Cardiac septum (tissue), 1 donor: ENCODE measurements around the gene TOGARAM2. TPM values are rescaled to one million over a fixed set of nuclear protein-coding genes. Genes with fewer than 3 reads are reported as not detected.
A peak's percentile ranks its signal among the peaks of the same experiment; 100 is the strongest.

Experiments used
- DNase-seq: peaks from one replicate; pipeline ENCODE4 v3.0.0-alpha.2; 2020; ENCODE audit warnings: low spot score
- intact Hi-C: fragments of 100-400 bp; cut with DNase I; formaldehyde crosslinking; loops from one replicate; pipeline ENCODE4 v1.14.0; 2022
- total RNA-seq: library from RNA; stranded (reverse); fragmentation: NEBNext Ultra II Directional; extraction: Animal tissue kit (Norgen Biotek cat#: 25700); gene quantifications from one replicate; pipeline ENCODE4 v1.2.1, GENCODE V29; 2021
- donor health status: DM: no; HTN: no; CAD: no.

TOGARAM2 gene
- total RNA-seq, 1 donor from 2014 or later = 0.48 TPM

- no peak for DNase-seq
- intact Hi-C loops = no loop called here
Observed at GRCh38 chr2:28995765-28996750, 15.0 kb downstream of the TOGARAM2 start.

GRCh38 chr2:28997237-28997846 is 16.2 kb downstream of the TOGARAM2 start:
- DNase-seq = no peak
- intact Hi-C loops = no loop called here

- intact Hi-C loops = no loop called here
Observed at GRCh38 chr2:28997847-28998735, 17.0 kb downstream of the TOGARAM2 start.

GRCh38 chr2:29000481-29000880 is 19.4 kb downstream of the TOGARAM2 start:
- intact Hi-C loops = no loop called here
- peak; percentile 85 for DNase-seq

More at GRCh38 chr2:28997847-28998735, 17.0 kb downstream of the TOGARAM2 start:
- no peak for DNase-seq

- DNase-seq = no peak
- intact Hi-C loops = no loop called here
Observed at GRCh38 chr2:29000956-29001355, 19.9 kb downstream of the TOGARAM2 start.

- intact Hi-C loops = no loop called here
- DNase-seq = no peak
Observed at GRCh38 chr2:29001806-29002205, 20.7 kb downstream of the TOGARAM2 start.

GRCh38 chr2:29004755-29005154 is 23.7 kb downstream of the TOGARAM2 start:
- intact Hi-C loops = no loop called here
- DNase-seq = no peak

- intact Hi-C loops = no loop called here
- DNase-seq = no peak
Observed at GRCh38 chr2:29005331-29005730, 24.2 kb downstream of the TOGARAM2 start.

- no peak for DNase-seq
Observed at GRCh38 chr2:29006092-29006979, 25.2 kb downstream of the TOGARAM2 start.

GRCh38 chr2:29006980-29007301 is 25.8 kb downstream of the TOGARAM2 start:
- intact Hi-C loops = no loop called here
- DNase-seq = no peak

More at GRCh38 chr2:29006092-29006979, 25.2 kb downstream of the TOGARAM2 start:
- intact Hi-C loops = no loop called here

GRCh38 chr2:29009270-29009669 is 28.2 kb downstream of the TOGARAM2 start:
- no peak for DNase-seq
- intact Hi-C loops = no loop called here

- intact Hi-C loops = loop anchor here (5.0 kb wide), 1 partner anchor 107 kb away; the partner anchor contains the start of gene CLIP4
- no peak for DNase-seq
Observed at GRCh38 chr2:29009711-29010677, 28.9 kb downstream of the TOGARAM2 start.

GRCh38 chr2:29010946-29011345 is 29.8 kb downstream of the TOGARAM2 start:
- DNase-seq = no peak
- intact Hi-C loops = loop anchor here (5.0 kb wide), 1 partner anchor 106 kb away; the partner anchor contains the start of gene CLIP4

- peak; percentile 85 for DNase-seq
- intact Hi-C loops = loop anchor here (5.0 kb wide), 1 partner anchor 106 kb away; the partner anchor contains the start of gene CLIP4
Observed at GRCh38 chr2:29011418-29012060, 30.4 kb downstream of the TOGARAM2 start.

GRCh38 chr2:29012211-29012681 is 31.1 kb downstream of the TOGARAM2 start:
- intact Hi-C loops = loop anchor here (5.0 kb wide), 1 partner anchor 105 kb away; the partner anchor contains the start of gene CLIP4
- DNase-seq = peak; percentile 81

GRCh38 chr2:29013057-29013780 is 32.1 kb downstream of the TOGARAM2 start:
- intact Hi-C loops = loop anchor here (5.0 kb wide), 1 partner anchor 104 kb away; the partner anchor contains the start of gene CLIP4
- no peak for DNase-seq
